HG02759 (cell line): ENCODE measurements around the gene ZBTB7A.

Experiments used
- ATAC-seq: cut with Tn5 transposase; IDR thresholded peaks from one replicate; pipeline ENCODE4 v1.9.1; 2021; ENCODE audit warnings: mild to moderate bottlenecking, moderate library complexity; ENCODE audit not compliant: unreplicated experiment

ZBTB7A gene

DNA sequence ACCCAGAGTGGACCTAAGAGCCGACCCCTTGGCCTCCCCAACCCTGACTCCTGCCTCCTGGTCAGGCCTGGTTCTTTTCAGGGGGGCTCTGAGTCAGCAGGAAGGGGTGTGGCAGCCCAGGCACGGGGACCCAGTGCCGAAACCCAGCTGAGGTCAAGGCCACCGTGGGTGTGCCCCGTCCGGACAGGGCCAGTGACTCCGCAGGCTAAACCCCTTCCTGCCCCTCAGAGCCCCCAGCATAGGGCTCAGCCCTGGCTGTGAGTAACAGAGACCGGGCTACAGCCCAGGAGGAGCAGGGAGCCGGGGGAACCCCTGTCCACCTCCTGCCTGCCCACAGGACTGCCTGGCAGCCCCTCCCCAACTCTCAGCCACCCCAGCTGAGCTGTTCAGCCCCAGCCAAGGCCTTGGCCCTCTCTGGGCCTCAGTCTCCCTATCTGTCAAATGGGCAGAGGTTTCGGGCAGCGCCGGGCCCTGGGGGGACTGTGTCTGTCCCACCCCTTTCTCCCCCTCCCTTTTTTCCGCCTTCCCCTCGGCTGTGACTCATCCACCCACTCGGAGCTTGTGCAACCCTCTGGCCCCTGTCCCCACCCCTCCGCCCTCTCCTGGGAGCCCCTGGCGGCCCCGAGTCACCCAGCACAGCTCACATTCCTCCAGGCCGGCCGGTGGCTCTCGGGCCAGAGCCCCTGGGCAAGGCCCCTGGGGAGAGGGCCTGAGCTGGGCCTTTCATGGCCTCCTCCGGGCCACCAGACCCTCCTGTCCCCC lies 8.6 kb downstream of the ZBTB7A start:
- no peak for ATAC-seq

GRCh38 chr19:4055209-4055552 lies 11.5 kb downstream of the ZBTB7A start:
- no peak for ATAC-seq

- ATAC-seq, result no peak
Measured at GRCh38 chr19:4054441-4055208, 12.1 kb downstream of the ZBTB7A start.

GRCh38 chr19:4053423-4054324 lies 13.0 kb downstream of the ZBTB7A start:
- ATAC-seq, result no peak

DNA sequence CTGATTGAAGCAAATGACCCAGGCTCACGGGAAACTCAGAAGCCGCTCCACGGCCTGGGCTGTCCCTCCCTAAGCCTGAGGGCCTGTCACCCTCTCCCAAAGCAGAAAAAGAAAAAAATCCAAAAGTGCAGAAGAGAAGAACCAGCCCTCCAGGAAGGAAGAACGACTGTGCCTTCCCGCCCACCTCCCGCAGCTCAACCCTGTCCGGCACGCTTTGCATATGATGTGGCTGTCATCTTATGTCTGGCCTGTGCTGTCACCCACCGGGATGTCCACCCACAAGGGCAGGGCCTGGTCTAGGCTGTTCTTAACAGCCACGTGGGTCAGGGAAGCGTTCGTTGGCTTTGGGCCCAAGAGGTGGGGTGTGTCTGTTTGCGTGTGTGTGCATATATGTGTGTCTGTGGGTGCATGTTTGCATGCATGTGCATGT lies 13.7 kb downstream of the ZBTB7A start:
- no peak for ATAC-seq

DNA sequence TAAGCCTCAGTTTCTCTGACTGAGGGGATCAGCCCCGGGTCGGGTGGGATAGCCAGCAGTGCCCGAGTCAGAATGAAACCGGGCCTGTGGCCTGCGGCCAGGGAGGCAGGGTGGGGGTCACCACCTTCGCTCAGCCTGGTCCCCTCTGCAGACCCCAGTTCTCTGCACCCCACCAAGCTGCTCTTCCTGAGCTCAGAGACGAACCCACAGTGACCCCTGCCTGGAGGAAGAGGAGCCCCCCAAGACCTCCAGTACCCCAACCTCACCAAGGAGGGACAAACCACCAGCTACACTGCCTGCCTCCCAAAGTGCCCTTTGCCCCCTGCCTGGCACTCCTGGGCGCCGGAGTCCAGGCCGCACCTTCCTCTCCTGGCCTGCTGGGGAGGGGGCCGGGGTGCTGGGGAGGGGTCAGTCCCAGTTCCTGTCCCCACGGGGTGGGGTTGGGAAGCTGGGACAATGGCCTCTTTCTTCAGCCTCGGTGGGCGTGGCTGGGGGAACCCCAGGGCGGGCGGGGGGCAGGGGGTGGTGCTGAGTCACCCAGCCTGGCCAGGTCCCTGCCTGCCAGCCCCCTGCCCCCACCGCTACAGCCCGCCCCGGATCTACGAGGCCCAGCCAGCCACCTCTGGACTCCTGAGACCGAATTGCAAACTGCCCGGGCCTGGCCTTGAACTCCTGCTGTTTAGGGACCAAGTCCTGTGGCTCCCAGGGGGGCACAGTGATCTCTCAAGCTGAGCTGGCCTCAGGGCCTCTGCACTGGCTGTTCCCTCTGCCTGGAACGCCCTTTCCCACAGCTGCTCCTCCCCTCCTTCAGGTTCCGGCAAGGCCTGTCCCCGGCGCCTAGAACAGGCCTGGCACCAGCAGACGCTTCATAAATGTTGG lies 14.3 kb downstream of the ZBTB7A start:
- ATAC-seq, result no peak

DNA sequence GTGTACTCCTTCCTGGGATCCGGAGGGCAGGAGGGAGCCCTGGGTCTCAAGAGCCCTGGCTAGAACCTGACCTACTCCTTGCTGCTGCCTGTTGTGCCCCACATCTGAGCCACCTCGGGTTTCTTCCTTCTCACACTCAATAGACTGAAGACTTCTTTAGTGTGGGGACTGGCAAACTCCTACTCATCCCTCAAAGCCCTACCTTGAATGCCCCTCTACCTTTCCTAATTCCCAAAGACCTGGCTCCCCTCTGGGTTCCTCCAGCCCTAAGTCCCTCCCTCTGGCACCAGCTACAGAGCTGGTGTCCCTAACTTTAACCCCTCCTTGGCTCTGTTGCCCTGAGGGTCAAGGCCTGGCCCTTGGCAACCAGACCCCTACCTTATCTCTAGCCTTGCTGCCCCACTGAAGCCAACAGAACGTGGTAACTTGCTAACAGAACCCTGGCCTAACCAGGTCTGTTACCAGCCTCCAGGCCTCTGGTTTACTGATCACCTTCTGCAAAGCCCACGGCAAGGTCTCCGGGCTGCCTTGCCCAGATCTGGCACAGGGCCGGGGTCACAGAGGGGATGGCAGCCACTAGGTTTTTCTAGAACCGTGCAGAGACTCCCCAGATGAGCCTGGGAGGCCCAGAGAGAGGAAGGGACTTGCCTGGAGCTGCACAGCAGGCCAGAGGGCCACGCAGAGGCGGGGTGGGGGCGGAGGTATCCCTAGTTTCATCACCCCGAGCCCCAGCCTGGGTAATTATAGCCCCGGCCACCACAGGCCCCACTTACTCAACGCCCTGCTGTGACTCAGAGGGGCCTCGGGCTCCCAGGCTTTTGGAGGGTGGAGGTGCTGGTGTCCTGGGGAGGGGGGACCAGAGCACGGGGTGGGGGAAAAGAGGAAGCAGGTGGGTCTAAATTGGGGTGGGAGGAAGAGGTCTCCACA lies 15.3 kb downstream of the ZBTB7A start:
- no peak for ATAC-seq

DNA sequence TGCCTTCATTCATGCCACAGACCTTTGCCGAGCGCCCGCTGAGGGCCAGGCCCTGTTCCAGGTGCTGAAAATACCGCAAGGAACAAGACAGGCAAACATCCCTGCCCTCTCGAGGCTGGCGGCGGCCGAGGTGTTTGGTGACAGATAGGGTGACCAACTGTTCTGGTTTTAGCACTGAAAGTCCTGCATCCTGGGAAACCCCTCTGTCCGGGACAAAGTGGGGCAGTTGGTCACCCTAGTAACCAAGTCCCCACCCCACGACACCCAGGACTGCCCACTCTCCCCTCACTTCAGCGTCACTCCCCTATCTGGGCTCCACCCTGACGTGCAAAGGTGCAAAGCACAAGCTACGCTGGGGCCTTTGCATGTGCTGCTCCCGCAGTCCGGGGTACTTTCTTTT lies 17.3 kb downstream of the ZBTB7A start:
- ATAC-seq, result no peak

DNA sequence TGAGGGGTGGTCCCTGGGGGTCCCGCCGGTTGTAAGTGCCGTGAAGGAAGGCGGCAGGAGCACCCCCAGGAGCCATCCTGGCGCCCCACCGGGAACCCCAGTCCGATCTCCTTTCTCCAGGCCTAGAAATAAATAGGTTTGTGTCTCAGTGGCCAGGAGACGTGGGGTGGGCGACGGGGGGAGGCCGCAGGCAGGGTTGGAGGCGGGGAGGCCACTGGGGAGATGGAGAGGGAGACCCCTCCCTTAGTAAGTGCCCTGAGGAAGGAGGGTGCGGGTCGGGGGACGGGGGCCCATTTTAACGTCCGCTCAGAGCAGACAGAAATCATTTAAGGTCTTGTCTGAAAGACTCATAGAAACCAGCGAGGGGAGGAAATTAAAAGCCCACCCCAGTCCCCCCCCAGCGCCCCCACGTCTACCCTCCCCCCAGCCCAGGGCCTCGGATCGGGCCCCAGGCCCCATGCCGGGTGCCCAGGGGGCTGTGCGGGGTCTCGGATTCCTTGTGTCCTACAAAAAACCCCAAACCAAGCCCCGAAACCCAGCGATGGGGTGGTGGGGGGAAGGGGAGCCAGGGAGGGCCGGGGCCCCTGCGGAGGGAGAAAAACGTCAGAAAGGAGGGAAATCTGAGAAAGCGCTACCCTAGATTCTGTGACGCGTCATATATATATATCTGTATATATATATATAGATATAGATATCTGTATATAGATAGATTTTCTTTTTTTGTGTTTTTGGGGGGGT lies 19.6 kb downstream of the ZBTB7A start:
- no peak for ATAC-seq

- no peak for ATAC-seq
Measured at GRCh38 chr19:4046362-4046691, 20.4 kb downstream of the ZBTB7A start.

GRCh38 chr19:4045597-4046361 lies 20.9 kb downstream of the ZBTB7A start:
- ATAC-seq, result no peak

DNA sequence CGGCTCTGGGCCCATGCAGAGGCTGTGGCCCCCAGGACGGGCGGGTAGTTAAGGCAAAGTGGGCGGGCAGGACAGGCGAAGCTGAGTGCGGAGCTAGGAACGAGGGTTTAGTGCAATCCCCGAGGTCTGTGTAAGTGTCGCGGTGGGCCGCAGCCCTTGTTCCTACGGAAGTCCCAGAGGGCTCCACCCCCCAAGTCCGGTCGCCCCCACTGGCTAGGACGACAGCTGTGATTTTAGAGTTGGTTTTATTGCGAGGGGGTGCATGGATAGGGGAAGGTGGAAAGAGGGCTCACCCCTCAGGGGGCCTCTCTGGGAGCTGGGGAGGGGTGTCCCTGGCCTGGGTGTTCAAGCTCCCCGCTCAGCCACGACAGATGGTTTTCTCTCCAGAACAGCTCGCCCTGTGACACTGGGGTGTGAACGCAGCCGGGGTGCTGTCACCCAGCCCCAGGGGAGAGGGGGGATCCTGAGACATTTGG lies 21.7 kb downstream of the ZBTB7A start:
- ATAC-seq, result no peak

DNA sequence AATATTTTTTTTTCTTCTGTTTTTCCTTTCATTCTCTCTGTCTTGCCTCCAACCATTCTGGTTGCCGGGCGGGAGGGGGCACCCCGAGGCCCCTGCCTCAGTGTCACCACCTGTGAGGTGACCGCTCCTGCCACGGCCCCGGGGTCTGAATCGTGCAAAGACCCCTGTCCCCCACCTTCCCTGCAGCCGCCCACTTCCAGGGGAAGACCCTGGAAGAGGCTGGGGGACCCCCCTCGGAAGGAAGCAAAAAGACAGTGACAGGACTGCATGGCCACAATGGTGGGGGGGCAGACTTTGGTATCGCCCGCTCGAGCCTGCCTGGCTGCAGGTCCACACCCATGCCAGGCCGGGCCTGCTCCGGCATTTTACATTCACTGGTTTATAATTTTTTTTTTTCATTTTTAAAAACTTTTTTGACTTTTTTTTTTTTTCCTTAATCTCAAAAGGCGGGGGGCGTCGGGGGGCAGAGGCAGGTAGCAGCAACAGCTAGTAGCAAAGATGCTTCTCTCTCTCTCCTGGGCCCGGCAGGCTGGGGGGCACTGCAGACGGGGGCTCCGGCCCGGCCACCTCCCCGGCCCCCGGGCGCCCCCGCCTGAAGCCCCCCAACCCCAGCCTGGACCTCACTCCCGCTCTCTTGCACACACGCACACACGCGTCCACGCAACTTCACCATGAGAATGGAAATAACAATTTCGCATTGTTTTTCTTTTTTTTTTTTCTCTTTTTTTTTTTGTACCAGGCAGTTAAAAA lies 22.6 kb downstream of the ZBTB7A start:
- no peak for ATAC-seq

DNA sequence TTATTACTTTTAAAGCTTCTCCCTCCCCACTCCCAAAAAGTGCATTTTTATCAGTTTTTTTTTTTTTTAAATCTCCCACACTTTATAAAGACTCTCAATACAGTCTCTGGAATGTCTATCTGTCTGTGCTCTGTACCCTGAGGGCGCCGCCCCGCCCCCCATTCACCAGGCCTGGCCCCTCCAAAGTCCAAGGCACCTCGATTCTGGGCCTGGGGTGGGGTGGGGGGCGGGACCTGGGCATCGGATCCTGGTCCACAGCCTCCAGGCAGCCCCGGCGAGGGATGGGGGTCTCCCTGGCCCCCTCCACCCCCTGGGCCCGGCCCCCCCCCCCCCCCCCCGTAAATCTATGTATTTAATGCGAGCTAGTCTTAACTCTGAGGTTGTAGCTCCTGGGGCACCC lies 23.3 kb downstream of the ZBTB7A start:
- ATAC-seq, result no peak

- ATAC-seq, result no peak
Measured at GRCh38 chr19:4042731-4043082, 24.0 kb downstream of the ZBTB7A start.

- no peak for ATAC-seq
Measured at GRCh38 chr19:4042064-4042730, 24.5 kb downstream of the ZBTB7A start.
